ENCODE results near the gene PFKFB3.

The PFKFB3 gene

DNA sequence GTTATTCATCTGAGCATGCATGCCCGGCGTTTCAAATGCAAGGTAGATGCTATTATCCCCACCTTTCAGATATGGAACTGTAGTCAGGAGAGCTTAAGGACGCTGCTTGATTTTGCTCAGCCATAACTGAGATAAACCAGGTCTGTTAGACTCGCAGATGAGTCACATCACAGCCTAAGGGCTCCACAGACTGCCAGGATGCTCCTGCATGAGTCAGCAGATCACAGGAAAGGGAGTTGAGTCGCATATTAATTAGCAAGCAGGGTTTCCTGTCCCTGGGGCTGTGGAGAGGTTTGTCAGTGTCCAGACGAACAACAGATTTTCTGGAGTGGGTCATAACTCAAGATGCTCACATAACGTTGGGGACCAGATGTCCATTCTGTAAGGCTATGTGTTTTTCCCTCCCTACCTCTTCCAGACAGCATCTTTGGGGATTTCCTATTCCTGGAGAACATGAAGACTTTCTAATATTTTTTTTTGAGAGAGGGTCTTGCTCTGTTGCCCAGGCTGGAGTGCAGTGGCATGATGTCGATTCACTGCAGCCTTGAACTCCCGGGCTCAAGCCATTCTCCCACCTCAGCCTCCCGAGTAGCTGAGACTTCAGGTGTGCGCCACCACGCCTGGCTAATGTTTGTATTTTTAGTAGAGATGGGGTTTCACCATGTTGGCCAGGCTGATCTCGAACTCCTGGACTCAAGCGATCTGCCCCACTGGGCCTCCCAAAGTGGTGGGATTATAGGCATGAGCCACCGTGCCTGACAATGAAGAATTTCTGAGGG, 36.7 kb downstream of the PFKFB3 start:
- Histone ChIP-seq H4K20me1 (ENCODE audit: insufficient read depth, low read length) (no peaks in the 10 kb centered on the region), H3K27ac (ENCODE audit: low read length) (no peak overlapping the region), H3F3A (ENCODE audit: insufficient read depth, low read length) (no peaks in the 10 kb centered on the region; the same call in 1 of the 2 replicates), H3K79me2 (ENCODE audit: low read length) (no peaks in the 10 kb centered on the region), H3K27me3 (replicated peaks; ENCODE audit: insufficient read depth, low read length) (no peaks in the 10 kb centered on the region), H3K36me3 (replicated peaks; ENCODE audit: insufficient read depth, low read length) (no peaks in the 10 kb centered on the region), H3K4me2 (ENCODE audit: low read depth, low read length) (peak overlapping the region; percentile 12; the same call in 1 of the 2 replicates), H3K9me2 (replicated peaks; ENCODE audit: insufficient read depth, low read length) (no peaks in the 10 kb centered on the region), H2AFZ (ENCODE audit: low read length) (no peak overlapping the region), H3K4me1 (ENCODE audit: low read length) (peaks cover 6% of the 10 kb centered on the region), H3K9ac (ENCODE audit: low read length) (no peak overlapping the region), H3K4me3 (ENCODE audit: low read length) (no peak overlapping the region), H3K9me3 (replicated peaks; ENCODE audit: insufficient read depth, low read length) (no peaks in the 10 kb centered on the region)
- DNase-seq = peak; percentile 56
- TF ChIP-seq, protein P1, sequence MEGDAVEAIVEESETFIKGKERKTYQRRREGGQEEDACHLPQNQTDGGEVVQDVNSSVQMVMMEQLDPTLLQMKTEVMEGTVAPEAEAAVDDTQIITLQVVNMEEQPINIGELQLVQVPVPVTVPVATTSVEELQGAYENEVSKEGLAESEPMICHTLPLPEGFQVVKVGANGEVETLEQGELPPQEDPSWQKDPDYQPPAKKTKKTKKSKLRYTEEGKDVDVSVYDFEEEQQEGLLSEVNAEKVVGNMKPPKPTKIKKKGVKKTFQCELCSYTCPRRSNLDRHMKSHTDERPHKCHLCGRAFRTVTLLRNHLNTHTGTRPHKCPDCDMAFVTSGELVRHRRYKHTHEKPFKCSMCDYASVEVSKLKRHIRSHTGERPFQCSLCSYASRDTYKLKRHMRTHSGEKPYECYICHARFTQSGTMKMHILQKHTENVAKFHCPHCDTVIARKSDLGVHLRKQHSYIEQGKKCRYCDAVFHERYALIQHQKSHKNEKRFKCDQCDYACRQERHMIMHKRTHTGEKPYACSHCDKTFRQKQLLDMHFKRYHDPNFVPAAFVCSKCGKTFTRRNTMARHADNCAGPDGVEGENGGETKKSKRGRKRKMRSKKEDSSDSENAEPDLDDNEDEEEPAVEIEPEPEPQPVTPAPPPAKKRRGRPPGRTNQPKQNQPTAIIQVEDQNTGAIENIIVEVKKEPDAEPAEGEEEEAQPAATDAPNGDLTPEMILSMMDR (IDR thresholded peaks at IDR 0.05; ENCODE audit: low read length) = no peak
- TF ChIP-seq EZH2 (optimal IDR thresholded peaks at IDR 0.05; ENCODE audit: low read depth, low read length) (no peak), EZH2phosphoT487 (IDR thresholded peaks at IDR 0.05; ENCODE audit: low read length) (no peak)

DNA sequence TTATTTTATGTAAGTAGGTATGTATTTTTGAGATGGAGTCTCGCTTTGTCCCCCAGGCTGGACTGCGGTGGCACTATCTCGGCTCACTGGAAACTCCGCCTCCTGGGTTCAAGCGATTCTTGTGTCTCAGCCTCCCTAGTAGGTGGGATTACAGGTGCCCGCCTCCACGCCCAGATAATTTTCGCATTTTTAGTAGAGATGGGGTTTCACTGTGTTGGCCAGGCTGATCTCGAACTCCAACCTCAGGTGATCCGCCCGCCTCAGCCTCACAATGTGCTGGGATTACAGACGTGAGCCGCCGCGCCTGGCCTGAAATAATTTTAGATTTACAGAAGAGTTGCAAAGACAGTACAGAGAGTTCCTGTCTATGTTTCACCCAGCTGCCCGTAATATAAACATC, 37.5 kb downstream of the PFKFB3 start:
- peaks cover 6% of the 10 kb centered on the region for H3K4me1 ChIP-seq (ENCODE audit: low read length)
- H3K27me3 ChIP-seq (replicated peaks; ENCODE audit: insufficient read depth, low read length) = no peaks in the 10 kb centered on the region
- H2AFZ ChIP-seq (ENCODE audit: low read length) = no peak overlapping the region
- H3K4me3 ChIP-seq (ENCODE audit: low read length) = no peak overlapping the region
- no peak overlapping the region for H3K9ac ChIP-seq (ENCODE audit: low read length)
- no peaks in the 10 kb centered on the region for H3K79me2 ChIP-seq (ENCODE audit: low read length)
- H4K20me1 ChIP-seq (ENCODE audit: insufficient read depth, low read length) = no peaks in the 10 kb centered on the region
- no peaks in the 10 kb centered on the region; the same call in 1 of the 2 replicates for H3F3A ChIP-seq (ENCODE audit: insufficient read depth, low read length)
- no peak overlapping the region for H3K27ac ChIP-seq (ENCODE audit: low read length)
- no peak for DNase-seq
- no peak overlapping the region for H3K4me2 ChIP-seq (ENCODE audit: low read depth, low read length)
- no peaks in the 10 kb centered on the region for H3K9me2 ChIP-seq (replicated peaks; ENCODE audit: insufficient read depth, low read length)
- no peaks in the 10 kb centered on the region for H3K36me3 ChIP-seq (replicated peaks; ENCODE audit: insufficient read depth, low read length)
- H3K9me3 ChIP-seq (replicated peaks; ENCODE audit: insufficient read depth, low read length) = no peaks in the 10 kb centered on the region
- TF ChIP-seq EZH2phosphoT487 (IDR thresholded peaks at IDR 0.05; ENCODE audit: low read length) (no peak), EZH2 (optimal IDR thresholded peaks at IDR 0.05; ENCODE audit: low read depth, low read length) (no peak)
- TF ChIP-seq, protein P1 (IDR thresholded peaks at IDR 0.05; ENCODE audit: low read length) = no peak

DNA sequence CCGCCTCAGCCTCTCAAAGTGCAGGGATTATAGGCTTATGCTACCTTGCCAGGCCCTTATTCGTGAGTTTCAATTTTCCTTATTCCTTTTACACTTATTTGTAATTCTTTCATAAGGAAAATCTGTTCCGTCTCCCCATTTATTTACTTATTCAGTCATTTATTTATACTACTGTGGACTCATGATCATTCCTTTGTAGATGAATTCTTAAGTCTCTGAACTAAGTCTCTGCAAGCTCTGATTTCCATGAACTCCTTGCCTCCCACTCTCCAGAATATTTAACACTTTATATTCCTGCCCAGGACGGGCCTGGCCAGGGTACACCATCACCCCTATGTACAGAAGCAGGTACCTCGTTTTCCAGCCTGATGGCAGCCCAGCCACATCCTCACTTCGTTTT, 39.4 kb downstream of the PFKFB3 start:
- Histone ChIP-seq H3K27me3 (replicated peaks; ENCODE audit: insufficient read depth, low read length) (no peaks in the 10 kb centered on the region), H3K79me2 (ENCODE audit: low read length) (no peaks in the 10 kb centered on the region), H3K9me2 (replicated peaks; ENCODE audit: insufficient read depth, low read length) (no peaks in the 10 kb centered on the region), H4K20me1 (ENCODE audit: insufficient read depth, low read length) (no peaks in the 10 kb centered on the region), H3K27ac (ENCODE audit: low read length) (no peak overlapping the region), H3F3A (ENCODE audit: insufficient read depth, low read length) (no peaks in the 10 kb centered on the region; the same call in 1 of the 2 replicates), H3K9me3 (replicated peaks; ENCODE audit: insufficient read depth, low read length) (no peaks in the 10 kb centered on the region), H2AFZ (ENCODE audit: low read length) (no peak overlapping the region), H3K4me1 (ENCODE audit: low read length) (peaks cover 6% of the 10 kb centered on the region), H3K9ac (ENCODE audit: low read length) (no peak overlapping the region), H3K36me3 (replicated peaks; ENCODE audit: insufficient read depth, low read length) (no peaks in the 10 kb centered on the region), H3K4me3 (ENCODE audit: low read length) (no peak overlapping the region), H3K4me2 (ENCODE audit: low read depth, low read length) (no peak overlapping the region)
- no peak for TF ChIP-seq EZH2 (optimal IDR thresholded peaks at IDR 0.05; ENCODE audit: low read depth, low read length)
- TF ChIP-seq EZH2phosphoT487 (IDR thresholded peaks at IDR 0.05; ENCODE audit: low read length) = no peak
- TF ChIP-seq, protein P1 (IDR thresholded peaks at IDR 0.05; ENCODE audit: low read length) = no peak
- no peak for DNase-seq
